ENCODE measurements around the gene CPNE6. TPM values are rescaled to one million over a fixed set of nuclear protein-coding genes. Genes with fewer than 3 reads are reported as not detected.

The CPNE6 gene
- polyA plus RNA-seq, 2 of the 4 experiments (the other 2 are of a cell fraction) = not detected

DNA sequence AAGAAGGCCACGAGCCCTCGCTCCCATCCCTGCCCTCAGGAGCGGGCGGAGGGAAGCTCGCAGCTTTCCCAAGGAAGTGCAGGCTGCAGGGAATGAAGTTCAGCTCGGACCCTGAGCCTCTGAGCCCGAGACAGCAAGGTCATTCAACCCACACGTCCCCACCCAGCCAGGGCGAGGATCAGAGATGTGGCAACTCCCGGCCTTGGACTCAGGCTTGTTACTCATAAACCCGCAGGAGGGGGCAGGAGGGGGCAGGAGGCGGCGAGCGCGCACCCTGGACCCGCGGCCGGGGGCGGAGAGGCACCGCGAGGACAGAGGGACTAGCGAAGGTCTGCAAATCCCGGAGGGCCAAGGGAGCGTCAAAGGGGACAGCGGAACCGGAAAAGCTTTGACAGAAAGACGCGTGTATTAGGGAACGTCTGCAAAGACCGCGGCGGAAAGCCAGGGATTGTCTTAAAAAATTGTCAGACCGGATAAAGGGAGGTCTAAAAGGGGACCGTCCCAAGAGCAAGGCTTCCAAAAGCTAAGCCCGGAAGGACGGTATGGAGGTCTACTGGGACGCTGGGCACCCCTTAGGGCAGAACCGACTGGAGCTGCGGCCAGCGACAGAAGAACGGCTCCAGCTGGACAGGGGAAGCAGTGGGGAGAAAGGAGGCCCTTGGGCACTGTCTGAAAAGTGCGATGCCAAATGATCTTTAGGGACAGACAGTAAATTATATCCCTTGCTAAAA lies 42.6 kb downstream of the CPNE6 start:
- no peak for FAIRE-seq
- WGBS (ENCODE audit: missing lambda C conversion rate) = 2% methylated on average over 36 of the region's 42 CpGs
- H3K9me3 ChIP-seq = no peaks in the 10 kb centered on the region

DNA sequence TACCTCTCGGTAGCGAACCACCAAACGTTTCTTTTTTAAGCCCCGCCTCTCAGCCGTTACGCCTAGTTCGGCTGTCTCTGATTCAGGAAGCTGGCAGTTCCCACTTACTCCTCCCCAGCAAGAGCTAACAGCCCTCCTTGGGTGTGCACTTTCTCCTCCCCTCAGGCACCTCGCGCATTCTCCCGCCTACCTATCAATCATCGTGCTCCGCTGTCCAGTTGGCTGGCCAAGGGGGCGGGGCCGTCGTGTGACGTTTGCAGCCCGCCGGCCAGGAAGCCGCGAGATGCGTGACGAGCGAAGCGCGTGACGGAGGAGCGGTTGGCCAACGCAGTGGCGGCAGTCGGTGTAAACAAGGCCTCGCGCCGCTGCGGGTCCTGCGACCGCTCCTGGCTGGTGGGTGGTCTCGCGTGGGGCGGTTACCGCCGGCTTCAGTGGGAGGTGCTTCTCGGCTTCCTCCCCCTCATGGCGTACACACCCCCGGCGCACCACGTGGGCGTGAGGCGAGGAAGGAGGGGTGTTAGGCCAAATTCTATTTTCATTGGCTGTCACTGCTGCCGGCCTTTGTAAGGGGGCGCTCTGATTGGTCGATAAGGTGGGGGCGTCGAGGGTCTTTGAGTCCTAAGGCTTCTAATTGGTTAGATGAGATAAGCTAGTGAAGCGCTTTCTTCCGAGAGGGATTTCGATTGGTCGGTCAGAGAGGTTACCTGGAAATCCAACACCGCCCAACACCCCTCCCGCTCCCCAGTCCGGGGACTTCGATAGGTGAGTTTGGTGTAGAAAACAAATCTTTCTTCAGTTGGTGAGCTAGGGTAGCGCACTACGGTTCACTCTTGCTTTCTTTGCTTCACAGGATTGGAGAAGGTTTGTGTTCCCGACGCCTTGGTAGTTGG lies 43.4 kb downstream of the CPNE6 start, which contains the start of the genes DCAF11 and NRL:
Gene DCAF11, plus strand, starts transcription at position 246 of the 890 bp plus-strand sequence. CDS start 818 bp downstream, outside the sequence.
Gene NRL, minus strand, starts transcription at position 418 of the 890 bp plus-strand sequence. CDS start 32,101 bp downstream, outside the sequence.
- Histone ChIP-seq H3K27ac (peak within 1 kb of the TSS; percentile 95 to 96), H3K4me2 (peak within 1 kb of the TSS; percentile 89), H3K4me1 (peaks cover 11% of the 10 kb centered on the region; the same call in 1 of the 3 replicates), H3K9me3 (no peaks in the 10 kb centered on the region), H3K4me3 (peak within 1 kb of the TSS; percentile 62)
- POLR2A ChIA-PET = interaction anchor here (0.5 to 2.9 kb wide), 25 partner anchors 10 to 1471 kb away, joined by 3 to 55 read pairs (median 4); partner anchors contain the start of genes CARMIL3, CIDEB, DHRS4L2 and EMC9
- CTCF ChIA-PET = interaction anchor here (0.8 to 5.6 kb wide), 15 partner anchors 11 to 526 kb away, joined by 3 to 44 read pairs (median 4); partner anchors contain the start of genes EMC9 and IRF9
- DNase-seq (ENCODE audit: low read depth in 1 of 2, low spot score in 1 of 2) = peak; percentile 99 to 100
- peak; percentile 92 to 94 for ATAC-seq
- 2% methylated on average over 56 of the region's 65 CpGs for WGBS (ENCODE audit: missing lambda C conversion rate)
- peak; percentile 77 for FAIRE-seq
- TF ChIP-seq EP300 (IDR thresholded peaks at IDR 0.05) (no peak), CBX2 (IDR thresholded peaks at IDR 0.05; ENCODE audit: borderline replicate concordance, low read depth) (no peak), SREBF2 (IDR thresholded peaks at IDR 0.05) (no peak), MAX (IDR thresholded peaks at IDR 0.05) (peak; percentile 97), PHF8 (IDR thresholded peaks at IDR 0.05; ENCODE audit: borderline replicate concordance, low read depth) (peak; percentile 41; the same call in 1 of the 2 replicates), KDM5A (IDR thresholded peaks at IDR 0.05) (no peak), POLR2A (IDR thresholded peaks at IDR 0.05; ENCODE audit: low read length) (0 out of 2 replicates have a peak, but pooled peaks have one; percentile 3), CEBPB (IDR thresholded peaks at IDR 0.05) (no peak; a peak in 1 of 4 replicates)
- TF ChIP-seq, protein P1, sequence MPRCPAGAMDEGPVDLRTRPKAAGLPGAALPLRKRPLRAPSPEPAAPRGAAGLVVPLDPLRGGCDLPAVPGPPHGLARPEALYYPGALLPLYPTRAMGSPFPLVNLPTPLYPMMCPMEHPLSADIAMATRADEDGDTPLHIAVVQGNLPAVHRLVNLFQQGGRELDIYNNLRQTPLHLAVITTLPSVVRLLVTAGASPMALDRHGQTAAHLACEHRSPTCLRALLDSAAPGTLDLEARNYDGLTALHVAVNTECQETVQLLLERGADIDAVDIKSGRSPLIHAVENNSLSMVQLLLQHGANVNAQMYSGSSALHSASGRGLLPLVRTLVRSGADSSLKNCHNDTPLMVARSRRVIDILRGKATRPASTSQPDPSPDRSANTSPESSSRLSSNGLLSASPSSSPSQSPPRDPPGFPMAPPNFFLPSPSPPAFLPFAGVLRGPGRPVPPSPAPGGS (IDR thresholded peaks at IDR 0.05) = no peak
- TF ChIP-seq, protein P2, sequence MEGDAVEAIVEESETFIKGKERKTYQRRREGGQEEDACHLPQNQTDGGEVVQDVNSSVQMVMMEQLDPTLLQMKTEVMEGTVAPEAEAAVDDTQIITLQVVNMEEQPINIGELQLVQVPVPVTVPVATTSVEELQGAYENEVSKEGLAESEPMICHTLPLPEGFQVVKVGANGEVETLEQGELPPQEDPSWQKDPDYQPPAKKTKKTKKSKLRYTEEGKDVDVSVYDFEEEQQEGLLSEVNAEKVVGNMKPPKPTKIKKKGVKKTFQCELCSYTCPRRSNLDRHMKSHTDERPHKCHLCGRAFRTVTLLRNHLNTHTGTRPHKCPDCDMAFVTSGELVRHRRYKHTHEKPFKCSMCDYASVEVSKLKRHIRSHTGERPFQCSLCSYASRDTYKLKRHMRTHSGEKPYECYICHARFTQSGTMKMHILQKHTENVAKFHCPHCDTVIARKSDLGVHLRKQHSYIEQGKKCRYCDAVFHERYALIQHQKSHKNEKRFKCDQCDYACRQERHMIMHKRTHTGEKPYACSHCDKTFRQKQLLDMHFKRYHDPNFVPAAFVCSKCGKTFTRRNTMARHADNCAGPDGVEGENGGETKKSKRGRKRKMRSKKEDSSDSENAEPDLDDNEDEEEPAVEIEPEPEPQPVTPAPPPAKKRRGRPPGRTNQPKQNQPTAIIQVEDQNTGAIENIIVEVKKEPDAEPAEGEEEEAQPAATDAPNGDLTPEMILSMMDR (IDR thresholded peaks at IDR 0.05) = no peak
- TF ChIP-seq, protein P3, sequence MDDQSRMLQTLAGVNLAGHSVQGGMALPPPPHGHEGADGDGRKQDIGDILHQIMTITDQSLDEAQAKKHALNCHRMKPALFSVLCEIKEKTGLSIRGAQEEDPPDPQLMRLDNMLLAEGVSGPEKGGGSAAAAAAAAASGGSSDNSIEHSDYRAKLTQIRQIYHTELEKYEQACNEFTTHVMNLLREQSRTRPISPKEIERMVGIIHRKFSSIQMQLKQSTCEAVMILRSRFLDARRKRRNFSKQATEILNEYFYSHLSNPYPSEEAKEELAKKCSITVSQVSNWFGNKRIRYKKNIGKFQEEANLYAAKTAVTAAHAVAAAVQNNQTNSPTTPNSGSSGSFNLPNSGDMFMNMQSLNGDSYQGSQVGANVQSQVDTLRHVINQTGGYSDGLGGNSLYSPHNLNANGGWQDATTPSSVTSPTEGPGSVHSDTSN (IDR thresholded peaks at IDR 0.05) = peak; percentile 86

More for the DNA sequence above, 42.6 kb downstream of the CPNE6 start:
- H3K27ac ChIP-seq = peak overlapping the region; percentile 95 to 96
- H3K4me3 ChIP-seq = peak overlapping the region; percentile 62
- POLR2A ChIA-PET = interaction anchor here (0.5 to 2.9 kb wide), 22 partner anchors 10 to 1470 kb away, joined by 3 to 55 read pairs (median 4); partner anchors contain the start of genes CARMIL3, CIDEB, EMC9 and IRF9
- DNase-seq (ENCODE audit: low read depth in 1 of 2, low spot score in 1 of 2) (peak; percentile 76 to 92), ATAC-seq (peak; percentile 74 to 75)
- CTCF ChIA-PET = interaction anchor here (0.8 to 5.6 kb wide), 13 partner anchors 12 to 525 kb away, joined by 3 to 44 read pairs (median 4); partner anchors contain the start of genes EMC9 and IRF9
- peak overlapping the region; percentile 78 for H3K4me2 ChIP-seq
- TF ChIP-seq FOSB (CRISPR knock-in tag; IDR thresholded peaks at IDR 0.05) (no peak), EHMT2 (IDR thresholded peaks at IDR 0.05; ENCODE audit: low read depth) (no peak), CHD4 (IDR thresholded peaks at IDR 0.05; ENCODE audit: borderline replicate concordance) (no peak), HOXB13 (CRISPR knock-in tag; IDR thresholded peaks at IDR 0.05; ENCODE audit: low read depth) (peak; percentile 47; the same call in 1 of the 2 replicates), POLR2AphosphoS2 (conservative IDR thresholded peaks at IDR 0.05; ENCODE audit: low read length) (no peak), GATA3 (IDR thresholded peaks at IDR 0.05; ENCODE audit: borderline replicate concordance) (peak; percentile 27; the same call in 1 of the 2 replicates), SMC3 (IDR thresholded peaks at IDR 0.05) (peak; percentile 20; the same call in 1 of the 3 replicates), JUN (IDR thresholded peaks at IDR 0.05) (peak; percentile 63 to 82; a peak in 3 of 5 replicates), CEBPB (IDR thresholded peaks at IDR 0.05) (peak; percentile 49 to 83; a peak in 3 of 4 replicates), EHF (CRISPR knock-in tag; IDR thresholded peaks at IDR 0.05) (no peak), MYC (IDR thresholded peaks at IDR 0.05; ENCODE audit: borderline replicate concordance, low read length) (no peak), MAX (IDR thresholded peaks at IDR 0.05) (peak; percentile 51; the same call in 1 of the 2 replicates), RCOR1 (IDR thresholded peaks at IDR 0.05; ENCODE audit: low read depth, low read length) (no peak), HDAC2 (IDR thresholded peaks at IDR 0.05) (no peak), MAZ (IDR thresholded peaks at IDR 0.05; ENCODE audit: borderline replicate concordance, low read depth, low read length) (0 out of 2 replicates have a peak, but pooled peaks have one; percentile 66), POLR2A (IDR thresholded peaks at IDR 0.05; ENCODE audit: low read length) (peak; percentile 67), FOXS1 (CRISPR knock-in tag; IDR thresholded peaks at IDR 0.05) (no peak), FOSL2 (IDR thresholded peaks at IDR 0.05) (no peak), FOSL2 (CRISPR knock-in tag; IDR thresholded peaks at IDR 0.05) (peak; percentile 33), MAFK (IDR thresholded peaks at IDR 0.05; ENCODE audit: partially characterized antibody) (peak; percentile 16), KDM5A (IDR thresholded peaks at IDR 0.05) (0 out of 2 replicates have a peak, but pooled peaks have one; percentile 34), RNF2 (IDR thresholded peaks at IDR 0.05; ENCODE audit: borderline replicate concordance, low read depth) (no peak)
- TF ChIP-seq, protein P3 (IDR thresholded peaks at IDR 0.05) = no peak; the same call in 1 of the 2 replicates
- TF ChIP-seq, protein P1 (IDR thresholded peaks at IDR 0.05) = peak; percentile 74; the same call in 2 of the 3 replicates
- TF ChIP-seq, protein P4, sequence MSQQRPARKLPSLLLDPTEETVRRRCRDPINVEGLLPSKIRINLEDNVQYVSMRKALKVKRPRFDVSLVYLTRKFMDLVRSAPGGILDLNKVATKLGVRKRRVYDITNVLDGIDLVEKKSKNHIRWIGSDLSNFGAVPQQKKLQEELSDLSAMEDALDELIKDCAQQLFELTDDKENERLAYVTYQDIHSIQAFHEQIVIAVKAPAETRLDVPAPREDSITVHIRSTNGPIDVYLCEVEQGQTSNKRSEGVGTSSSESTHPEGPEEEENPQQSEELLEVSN (IDR thresholded peaks at IDR 0.05; ENCODE audit: borderline replicate concordance, low read depth) = peak; percentile 60; the same call in 1 of the 2 replicates
- peaks cover 13% of the 10 kb centered on the region; the same call in 1 of the 3 replicates for H3K4me1 ChIP-seq

Measured in A549 (cell line).